ENCODE results near the gene FBXO38. TPM values are rescaled to one million over a fixed set of nuclear protein-coding genes. Genes with fewer than 3 reads are reported as not detected.

The FBXO38 gene
- total and polyA plus RNA-seq, 2 of the 13 experiments (the other 11 are each of a cell fraction or from before 2014, with no cell fraction given), result 24.8 to 35.9 TPM

- TF ChIP-seq ZNF670 (CRISPR knock-in tag; IDR thresholded peaks at IDR 0.05; ENCODE audit: borderline replicate concordance) (no peak), ZBTB4 (CRISPR knock-in tag; IDR thresholded peaks at IDR 0.05; ENCODE audit: borderline replicate concordance) (no peak), ZNF879 (CRISPR knock-in tag; IDR thresholded peaks at IDR 0.05) (no peak), NFATC3 (CRISPR knock-in tag; IDR thresholded peaks at IDR 0.05) (no peak), TBX2 (CRISPR knock-in tag; IDR thresholded peaks at IDR 0.05; ENCODE audit: borderline replicate concordance) (no peak), HMG20A (CRISPR knock-in tag; IDR thresholded peaks at IDR 0.05; ENCODE audit: borderline replicate concordance) (no peak), ASH2L (IDR thresholded peaks at IDR 0.05; ENCODE audit: insufficient read length, low read depth, low read length) (no peak), ZNF281 (CRISPR knock-in tag; IDR thresholded peaks at IDR 0.05; ENCODE audit: borderline replicate concordance) (no peak), EHMT2 (IDR thresholded peaks at IDR 0.05; ENCODE audit: borderline replicate concordance, low read depth, low read length) (no peak), ZNF121 (CRISPR knock-in tag; IDR thresholded peaks at IDR 0.05) (no peak), ZNF766 (CRISPR knock-in tag; IDR thresholded peaks at IDR 0.05; ENCODE audit: borderline replicate concordance) (no peak), ZNF788 (CRISPR knock-in tag; IDR thresholded peaks at IDR 0.05; ENCODE audit: borderline replicate concordance) (no peak), ADNP (CRISPR knock-in tag; IDR thresholded peaks at IDR 0.05) (no peak)
- TF ChIP-seq, protein P1, sequence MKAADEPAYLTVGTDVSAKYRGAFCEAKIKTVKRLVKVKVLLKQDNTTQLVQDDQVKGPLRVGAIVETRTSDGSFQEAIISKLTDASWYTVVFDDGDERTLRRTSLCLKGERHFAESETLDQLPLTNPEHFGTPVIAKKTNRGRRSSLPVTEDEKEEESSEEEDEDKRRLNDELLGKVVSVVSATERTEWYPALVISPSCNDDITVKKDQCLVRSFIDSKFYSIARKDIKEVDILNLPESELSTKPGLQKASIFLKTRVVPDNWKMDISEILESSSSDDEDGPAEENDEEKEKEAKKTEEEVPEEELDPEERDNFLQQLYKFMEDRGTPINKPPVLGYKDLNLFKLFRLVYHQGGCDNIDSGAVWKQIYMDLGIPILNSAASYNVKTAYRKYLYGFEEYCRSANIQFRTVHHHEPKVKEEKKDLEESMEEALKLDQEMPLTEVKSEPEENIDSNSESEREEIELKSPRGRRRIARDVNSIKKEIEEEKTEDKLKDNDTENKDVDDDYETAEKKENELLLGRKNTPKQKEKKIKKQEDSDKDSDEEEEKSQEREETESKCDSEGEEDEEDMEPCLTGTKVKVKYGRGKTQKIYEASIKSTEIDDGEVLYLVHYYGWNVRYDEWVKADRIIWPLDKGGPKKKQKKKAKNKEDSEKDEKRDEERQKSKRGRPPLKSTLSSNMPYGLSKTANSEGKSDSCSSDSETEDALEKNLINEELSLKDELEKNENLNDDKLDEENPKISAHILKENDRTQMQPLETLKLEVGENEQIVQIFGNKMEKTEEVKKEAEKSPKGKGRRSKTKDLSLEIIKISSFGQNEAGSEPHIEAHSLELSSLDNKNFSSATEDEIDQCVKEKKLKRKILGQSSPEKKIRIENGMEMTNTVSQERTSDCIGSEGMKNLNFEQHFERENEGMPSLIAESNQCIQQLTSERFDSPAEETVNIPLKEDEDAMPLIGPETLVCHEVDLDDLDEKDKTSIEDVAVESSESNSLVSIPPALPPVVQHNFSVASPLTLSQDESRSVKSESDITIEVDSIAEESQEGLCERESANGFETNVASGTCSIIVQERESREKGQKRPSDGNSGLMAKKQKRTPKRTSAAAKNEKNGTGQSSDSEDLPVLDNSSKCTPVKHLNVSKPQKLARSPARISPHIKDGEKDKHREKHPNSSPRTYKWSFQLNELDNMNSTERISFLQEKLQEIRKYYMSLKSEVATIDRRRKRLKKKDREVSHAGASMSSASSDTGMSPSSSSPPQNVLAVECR (CRISPR knock-in tag; IDR thresholded peaks at IDR 0.05; ENCODE audit: borderline replicate concordance), result no peak
- TF ChIP-seq, protein P2, sequence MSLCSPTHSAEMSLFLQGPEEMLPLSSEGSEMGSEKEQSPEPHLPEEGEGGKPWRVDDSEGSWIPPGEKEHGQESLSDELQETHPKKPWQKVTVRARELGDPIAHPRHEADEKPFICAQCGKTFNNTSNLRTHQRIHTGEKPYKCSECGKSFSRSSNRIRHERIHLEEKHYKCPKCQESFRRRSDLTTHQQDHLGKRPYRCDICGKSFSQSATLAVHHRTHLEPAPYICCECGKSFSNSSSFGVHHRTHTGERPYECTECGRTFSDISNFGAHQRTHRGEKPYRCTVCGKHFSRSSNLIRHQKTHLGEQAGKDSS (CRISPR knock-in tag; IDR thresholded peaks at IDR 0.05; ENCODE audit: borderline replicate concordance, low read depth), result no peak
- TF ChIP-seq, protein P3, sequence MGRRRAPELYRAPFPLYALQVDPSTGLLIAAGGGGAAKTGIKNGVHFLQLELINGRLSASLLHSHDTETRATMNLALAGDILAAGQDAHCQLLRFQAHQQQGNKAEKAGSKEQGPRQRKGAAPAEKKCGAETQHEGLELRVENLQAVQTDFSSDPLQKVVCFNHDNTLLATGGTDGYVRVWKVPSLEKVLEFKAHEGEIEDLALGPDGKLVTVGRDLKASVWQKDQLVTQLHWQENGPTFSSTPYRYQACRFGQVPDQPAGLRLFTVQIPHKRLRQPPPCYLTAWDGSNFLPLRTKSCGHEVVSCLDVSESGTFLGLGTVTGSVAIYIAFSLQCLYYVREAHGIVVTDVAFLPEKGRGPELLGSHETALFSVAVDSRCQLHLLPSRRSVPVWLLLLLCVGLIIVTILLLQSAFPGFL (CRISPR knock-in tag; IDR thresholded peaks at IDR 0.05), result no peak
Measured at GRCh38 chr5:148374690-148375360, 8.9 kb upstream of the FBXO38 start (continued).

All from HepG2 (cell line).